OCI-LY7 (cell line): ENCODE results near the gene C10orf90. TPM values are rescaled to one million over a fixed set of nuclear protein-coding genes. Genes with fewer than 3 reads are reported as not detected.

Experiments used
- BruUV-seq: library from RNA; stranded (reverse); fragments of 400-500 nt; replicated peaks from 2 replicates; lab custom pipeline; 2021; lab: Mats Ljungman, UMichigan
- CTCF ChIA-PET: fragments of 300-600 bp; sonication (Branson Sonifier 250); formaldehyde crosslinking; loops from one replicate; lab custom pipeline; 2022; ENCODE audit warnings: antibody characterized with exemption; ENCODE audit not compliant: unreplicated experiment; lab: Charles Lee
- POLR2A ChIA-PET: fragments of 300-600 bp; sonication (Branson Sonifier 250); formaldehyde crosslinking; loops from one replicate; lab custom pipeline; 2022; ENCODE audit warnings: antibody characterized with exemption; lab: Charles Lee
- DNase-seq: peaks from one replicate; pipeline ENCODE4 v3.0.0-alpha.2; 2015; ENCODE audit warnings: low spot score
- H2AFZ ChIP-seq: fragments of 200-600 bp; sonication (generic), shearing (Covaris generic); 2 replicates; pipeline ENCODE4 v1.6.1; 2014; ENCODE audit warnings: mild to moderate bottlenecking, antibody characterized with exemption, low read length, moderate library complexity
- H3K27ac ChIP-seq: fragments of 200-600 bp; sonication (generic); 2 replicates; pipeline ENCODE4 v1.5.1; 2014; ENCODE audit warnings: mixed run types, low read depth, mild to moderate bottlenecking, moderate library complexity, low read length, inconsistent platforms; ENCODE audit not compliant: poor library complexity, severe bottlenecking
- H3K36me3 ChIP-seq: fragments of 200-600 bp; sonication (generic); 2 replicates; pipeline ENCODE4 v1.6.1; 2014; ENCODE audit warnings: mild to moderate bottlenecking, antibody characterized with exemption, low read length, moderate library complexity, mixed read lengths; ENCODE audit not compliant: insufficient read depth
- H3K4me1 ChIP-seq: fragments of 200-600 bp; sonication (generic); 2 replicates; pipeline ENCODE4 v1.5.1; 2014; ENCODE audit warnings: mild to moderate bottlenecking, low read length; ENCODE audit not compliant: insufficient read depth, poor library complexity, severe bottlenecking
- H3K4me2 ChIP-seq: fragments of 200-600 bp; sonication (generic); 2 replicates; pipeline ENCODE4 v1.6.1; 2014; ENCODE audit warnings: mild to moderate bottlenecking, low read length
- H3K4me3 ChIP-seq: fragments of 200-600 bp; sonication (generic); 2 replicates; pipeline ENCODE4 v1.5.1; 2014; ENCODE audit warnings: mild to moderate bottlenecking, low read depth, low read length; ENCODE audit not compliant: poor library complexity, severe bottlenecking
- H3K79me2 ChIP-seq: fragments of 200-600 bp; sonication (generic); 2 replicates; pipeline ENCODE4 v1.6.1; 2016; ENCODE audit warnings: low read depth, mild to moderate bottlenecking, low read length, moderate library complexity, mixed read lengths; ENCODE audit not compliant: insufficient read depth
- H3K9me2 ChIP-seq: fragments of 200-600 bp; sonication (generic); 2 replicates; pipeline ENCODE4 v1.6.1; 2016; ENCODE audit warnings: mild to moderate bottlenecking, low read length, mixed read lengths; ENCODE audit not compliant: insufficient read depth
- H3K9me3 ChIP-seq: fragments of 200-600 bp; sonication (generic); 2 replicates; pipeline ENCODE4 v1.6.1; 2014; ENCODE audit warnings: mild to moderate bottlenecking, mixed run types, low read length, mixed read lengths
- H4K20me1 ChIP-seq: fragments of 200-600 bp; sonication (generic); 2 replicates; pipeline ENCODE4 v1.6.1; 2014; ENCODE audit warnings: mild to moderate bottlenecking, antibody characterized with exemption, low read length, moderate library complexity, mixed read lengths; ENCODE audit not compliant: insufficient read depth
- CTCF ChIP-seq: fragments of 200-600 bp; sonication (generic); conservative IDR thresholded peaks from 2 replicates; pipeline ENCODE4 v1.5.1; 2014; ENCODE audit warnings: mild to moderate bottlenecking, antibody characterized with exemption, low read length, moderate library complexity, mixed read lengths
- EZH2phosphoT487 ChIP-seq: fragments of 200-600 bp; sonication (generic); IDR thresholded peaks from 2 replicates; pipeline ENCODE4 v1.6.1; 2018; ENCODE audit warnings: low read depth, borderline replicate concordance, mild to moderate bottlenecking, mixed run types, antibody characterized with exemption, low read length, moderate library complexity, mixed read lengths
- intact Hi-C: fragments of 100-400 bp; cut with micrococcal nuclease; formaldehyde crosslinking; loops from one replicate; pipeline ENCODE4 v1.10.0; 2022; ENCODE audit not compliant: unreplicated experiment
- total RNA-seq, 2 experiments: library from RNA; depleted of rRNA in 1 of 2; stranded (reverse); fragments of >200 nt in 1 of 2; shearing (Covaris generic) in 1 of 2; gene quantifications; 2 replicates each; pipeline ENCODE4 v1.2.3, GENCODE V29; 2014 to 2022

Gene C10orf90
- total RNA-seq, 2 experiments from 2014 or later: not detected

GRCh38 chr10:126509182-126509581, 161.3 kb downstream of the C10orf90 start:
- BruUV-seq: no TSS peak
- H3K9me2 ChIP-seq: no peaks in the 10 kb centered on the region
- H3K79me2 ChIP-seq: no peaks in the 10 kb centered on the region
- H3K4me2 ChIP-seq: no peak overlapping the region
- no peaks in the 10 kb centered on the region for H3K9me3 ChIP-seq
- no peak overlapping the region for H3K4me3 ChIP-seq
- CTCF ChIA-PET: no interaction called here
- H2AFZ ChIP-seq: no peak overlapping the region
- no peak for TF ChIP-seq EZH2phosphoT487
- no peak for TF ChIP-seq CTCF
- intact Hi-C loops: no loop called here
- POLR2A ChIA-PET: no interaction called here
- no peaks in the 10 kb centered on the region for H3K4me1 ChIP-seq
- no peak overlapping the region for H3K27ac ChIP-seq
- DNase-seq: no peak
- no peaks in the 10 kb centered on the region for H4K20me1 ChIP-seq
- H3K36me3 ChIP-seq: no peaks in the 10 kb centered on the region

GRCh38 chr10:126508535-126509040, 161.9 kb downstream of the C10orf90 start:
- H3K36me3 ChIP-seq: no peaks in the 10 kb centered on the region
- no peak overlapping the region for H3K27ac ChIP-seq
- ChIA-PET POLR2A (no interaction called here), CTCF (no interaction called here)
- no peak overlapping the region for H3K4me3 ChIP-seq
- H2AFZ ChIP-seq: no peak overlapping the region
- intact Hi-C loops: no loop called here
- no peaks in the 10 kb centered on the region for H3K9me3 ChIP-seq
- no peaks in the 10 kb centered on the region for H3K9me2 ChIP-seq
- H4K20me1 ChIP-seq: no peaks in the 10 kb centered on the region
- H3K4me1 ChIP-seq: no peaks in the 10 kb centered on the region
- H3K4me2 ChIP-seq: no peak overlapping the region
- DNase-seq: no peak
- BruUV-seq: no TSS peak
- TF ChIP-seq EZH2phosphoT487: no peak
- TF ChIP-seq CTCF: no peak
- H3K79me2 ChIP-seq: no peaks in the 10 kb centered on the region

GRCh38 chr10:126504761-126505112, 165.8 kb downstream of the C10orf90 start:
- Histone ChIP-seq H3K4me2 (no peak overlapping the region), H3K79me2 (no peaks in the 10 kb centered on the region), H3K4me1 (no peaks in the 10 kb centered on the region), H3K36me3 (no peaks in the 10 kb centered on the region), H3K9me2 (no peaks in the 10 kb centered on the region), H3K4me3 (no peak overlapping the region), H3K9me3 (no peaks in the 10 kb centered on the region), H3K27ac (no peak overlapping the region), H4K20me1 (no peaks in the 10 kb centered on the region), H2AFZ (no peak overlapping the region)
- intact Hi-C loops: loop anchor here (5.0 kb wide), 1 partner anchor 522 kb away; no protein-coding TSS in a partner anchor
- no peak for TF ChIP-seq CTCF
- DNase-seq: no peak
- no TSS peak for BruUV-seq
- ChIA-PET POLR2A (no interaction called here), CTCF (no interaction called here)
